HuH-7 (cell line): Measurements from ENCODE around the gene DDX52.
"Not testable (repeated sequence)": the region's sequence is repeated elsewhere in the genome, so short reads cannot be mapped to it uniquely, and the experiment has no call there.

ENCODE experiments used
- DNase-seq: peaks from one replicate; pipeline ENCODE4 v3.0.0; 2011; ENCODE audit warnings: low spot score

Gene DDX52

GRCh38 chr17:37650419-37651003 is 7.3 kb upstream of the DDX52 start:
- peak; percentile 23 for DNase-seq

GRCh38 chr17:37648555-37648954 is 5.3 kb upstream of the DDX52 start:
- DNase-seq = no peak

DNA sequence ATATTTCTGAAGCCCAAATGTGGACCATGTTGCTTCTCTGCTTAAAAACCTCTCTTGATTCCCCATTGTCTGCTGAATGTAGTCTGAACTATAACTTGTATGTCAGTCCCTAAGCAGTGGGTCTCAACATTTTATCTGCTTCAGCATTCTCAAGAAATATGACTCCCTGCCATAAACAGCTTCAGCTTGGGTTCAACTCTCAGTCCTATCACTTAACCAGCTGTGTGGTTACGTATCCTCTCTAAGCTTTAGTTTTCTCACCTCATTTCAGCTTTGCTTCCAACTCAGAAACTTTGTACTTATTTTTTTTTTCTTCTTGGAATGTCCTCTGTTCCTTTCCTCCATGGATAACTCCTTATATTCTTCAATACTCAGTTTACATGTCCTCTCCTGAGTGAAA is 4.6 kb upstream of the DDX52 start:
- DNase-seq = no peak

GRCh38 chr17:37643869-37644268 is 623 bp upstream of the DDX52 start:
- no peak for DNase-seq

GRCh38 chr17:37642681-37643080 is 565 bp downstream of the DDX52 start:
- no peak for DNase-seq

DNA sequence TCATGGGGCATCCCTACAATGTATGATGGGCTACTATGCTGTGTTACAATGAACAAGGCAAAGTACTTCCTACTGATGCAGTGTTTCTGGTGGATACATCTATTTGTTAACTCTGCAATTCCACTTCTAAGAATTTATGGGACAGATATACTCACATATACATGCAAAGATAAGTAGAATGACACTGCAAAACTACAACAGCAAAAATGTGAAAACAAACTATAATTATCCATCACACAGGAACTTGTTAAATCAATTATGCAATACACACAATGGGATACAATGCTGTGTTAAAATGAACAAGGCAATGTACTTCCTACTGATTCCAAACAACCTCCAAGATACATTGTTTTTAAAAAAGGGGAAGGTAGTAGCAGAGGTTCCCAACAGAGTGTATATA is 3.2 kb downstream of the DDX52 start:
- no peak for DNase-seq

DNA sequence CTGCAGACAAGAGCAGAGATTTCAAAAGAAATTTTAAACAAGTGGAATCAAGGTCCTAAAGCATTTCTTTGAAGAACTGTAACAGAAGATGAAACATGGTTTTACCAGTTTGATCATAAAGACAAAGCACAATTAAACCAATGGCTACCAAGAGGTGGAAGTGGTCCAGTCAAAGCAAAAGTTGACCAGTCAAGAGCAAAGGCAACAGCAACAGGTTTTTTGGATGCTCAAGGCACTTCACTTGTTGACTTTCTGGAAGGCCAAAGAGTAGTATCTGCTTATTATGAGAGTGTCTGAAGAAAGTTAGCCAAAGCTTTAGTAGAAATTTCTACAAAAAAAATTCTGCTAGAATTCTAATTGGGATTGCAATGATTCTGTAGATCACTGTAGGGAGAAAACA is 5.3 kb downstream of the DDX52 start:
- DNase-seq = no peak

DNA sequence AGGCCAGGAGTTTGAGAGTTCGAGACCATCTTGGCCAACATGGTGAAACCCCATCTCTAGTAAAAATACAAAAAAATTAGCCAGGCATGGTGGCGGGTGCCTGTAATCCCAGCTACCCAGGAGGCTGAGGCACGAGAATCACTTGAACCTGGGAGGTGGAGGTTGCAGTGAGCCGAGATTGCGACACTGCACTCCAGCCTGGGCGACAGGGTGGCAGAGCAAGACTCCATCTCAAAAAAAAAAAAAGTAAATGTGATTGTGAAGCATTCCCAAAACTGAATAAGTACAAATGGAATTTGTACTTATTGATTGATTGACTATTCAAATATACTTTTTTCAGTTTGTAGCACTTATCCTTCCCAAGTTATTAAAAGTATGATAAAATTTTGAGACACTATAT is 26.8 kb downstream of the DDX52 start:
- DNase-seq = not testable (repeated sequence)

DNA sequence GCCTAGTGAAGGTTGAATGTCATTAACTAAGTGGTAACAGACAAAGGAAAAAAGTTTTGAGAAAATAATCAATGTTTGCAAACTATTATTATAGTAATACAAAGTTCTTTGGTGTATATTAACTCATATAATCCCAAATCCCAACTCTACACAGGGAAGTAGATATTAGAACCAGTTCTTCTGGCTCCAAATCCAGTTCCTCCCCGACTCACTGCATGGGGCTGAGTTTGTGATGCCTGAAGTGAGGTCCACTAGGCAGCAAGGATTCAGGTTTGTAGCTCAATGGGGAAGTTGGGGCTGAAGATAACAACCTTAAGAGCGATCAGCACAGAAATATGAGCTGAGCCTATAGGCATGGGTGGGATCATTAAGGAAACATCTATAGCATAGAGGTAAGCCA is 28.4 kb downstream of the DDX52 start:
- no peak for DNase-seq

GRCh38 chr17:37614391-37614790 is 28.9 kb downstream of the DDX52 start:
- DNase-seq = no peak

- DNase-seq = no peak
Observed at GRCh38 chr17:37610971-37611370, 32.3 kb downstream of the DDX52 start.

- not testable (repeated sequence) for DNase-seq
Observed at GRCh38 chr17:37610041-37610420, 33.2 kb downstream of the DDX52 start.

- peak; percentile 95 for DNase-seq
Observed at GRCh38 chr17:37609170-37610040, 33.8 kb downstream of the DDX52 start, which contains the start of gene SYNRG. Gene SYNRG (minus strand): TSS chr17:37609418. CDS start chr17:37609355, 63 bp downstream.

- peak; percentile 54 for DNase-seq
Observed at GRCh38 chr17:37608351-37609169, 34.7 kb downstream of the DDX52 start.

DNA sequence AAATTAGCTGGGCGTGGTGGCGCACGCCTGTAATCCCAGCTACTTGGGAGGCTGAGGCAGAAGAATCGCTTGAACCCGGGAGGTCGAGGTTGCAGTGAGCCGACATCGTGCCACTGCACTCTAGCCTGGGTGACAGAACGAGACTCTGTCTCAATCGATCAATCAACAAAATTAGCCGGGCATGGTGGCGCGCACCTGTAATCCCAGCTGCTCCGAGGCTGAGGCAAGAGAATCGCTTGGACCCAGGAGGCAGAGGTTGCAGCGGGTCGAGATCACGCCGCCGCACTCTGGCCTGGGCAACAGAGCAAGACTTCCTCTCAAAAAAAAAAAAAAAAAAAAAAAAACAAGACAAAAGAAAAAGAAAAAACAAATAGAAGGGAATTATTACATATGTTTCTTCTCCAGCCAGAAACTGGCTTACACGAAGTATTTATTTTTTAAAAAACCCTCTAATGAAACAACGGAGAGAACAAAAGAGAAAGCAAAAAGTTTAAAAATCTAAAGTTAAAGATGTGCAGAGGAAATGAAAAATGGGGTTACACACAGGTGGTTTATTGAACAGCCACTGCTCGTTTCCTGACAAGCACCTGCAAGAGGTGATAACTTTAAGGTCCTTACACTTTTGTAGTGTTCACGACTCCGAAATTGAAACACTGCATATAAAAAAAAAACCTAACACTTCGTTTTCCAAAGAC is 35.5 kb downstream of the DDX52 start:
- no peak for DNase-seq

- DNase-seq = no peak
Observed at GRCh38 chr17:37605813-37606505, 37.3 kb downstream of the DDX52 start.

- DNase-seq = no peak
Observed at GRCh38 chr17:37605081-37605480, 38.2 kb downstream of the DDX52 start.

DNA sequence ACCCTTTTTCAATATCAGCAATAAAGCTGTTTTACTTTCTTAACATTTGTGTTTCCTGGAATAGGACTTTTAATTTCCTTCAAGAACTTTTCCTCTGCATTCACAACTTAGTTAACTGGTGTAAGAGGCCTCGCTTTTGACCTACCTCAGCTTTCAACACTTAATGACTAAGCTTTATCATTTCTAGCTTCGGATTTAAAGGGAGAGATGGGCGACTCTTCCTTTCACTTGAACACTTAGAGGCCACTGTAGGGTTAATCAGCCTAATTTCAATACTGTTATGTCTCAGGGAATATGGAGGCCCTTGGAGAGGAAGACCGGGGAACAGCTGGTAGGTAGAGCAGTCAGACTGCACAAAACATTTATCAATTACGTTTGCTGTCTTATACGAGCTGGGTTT is 38.7 kb downstream of the DDX52 start:
- no peak for DNase-seq

- no peak for DNase-seq
Observed at GRCh38 chr17:37598145-37598544, 45.1 kb downstream of the DDX52 start.

GRCh38 chr17:37592291-37592690 is 51.0 kb downstream of the DDX52 start:
- DNase-seq = no peak

- DNase-seq = no peak
Observed at GRCh38 chr17:37585066-37585465, 58.2 kb downstream of the DDX52 start.

DNA sequence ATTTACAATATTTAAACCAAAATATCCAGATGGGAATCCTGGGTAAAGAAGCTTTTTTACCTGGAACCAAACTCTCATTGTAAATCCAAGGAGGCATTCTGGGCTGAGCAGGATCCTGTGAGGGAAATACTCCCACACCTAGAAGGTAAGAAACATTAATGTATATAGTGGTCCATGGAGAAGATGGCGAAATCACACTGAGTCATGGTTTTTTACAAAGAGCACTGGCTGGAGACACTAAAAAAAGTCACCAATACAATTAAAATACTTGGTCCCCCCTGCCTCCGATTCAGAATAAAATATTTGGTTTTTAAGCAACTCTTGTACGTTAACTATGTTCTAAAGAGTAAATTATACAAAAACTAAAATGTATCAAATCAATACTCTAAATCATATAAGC is 67.0 kb downstream of the DDX52 start:
- DNase-seq = no peak
